Measurements from ENCODE around the gene ABLIM1.

DNA sequence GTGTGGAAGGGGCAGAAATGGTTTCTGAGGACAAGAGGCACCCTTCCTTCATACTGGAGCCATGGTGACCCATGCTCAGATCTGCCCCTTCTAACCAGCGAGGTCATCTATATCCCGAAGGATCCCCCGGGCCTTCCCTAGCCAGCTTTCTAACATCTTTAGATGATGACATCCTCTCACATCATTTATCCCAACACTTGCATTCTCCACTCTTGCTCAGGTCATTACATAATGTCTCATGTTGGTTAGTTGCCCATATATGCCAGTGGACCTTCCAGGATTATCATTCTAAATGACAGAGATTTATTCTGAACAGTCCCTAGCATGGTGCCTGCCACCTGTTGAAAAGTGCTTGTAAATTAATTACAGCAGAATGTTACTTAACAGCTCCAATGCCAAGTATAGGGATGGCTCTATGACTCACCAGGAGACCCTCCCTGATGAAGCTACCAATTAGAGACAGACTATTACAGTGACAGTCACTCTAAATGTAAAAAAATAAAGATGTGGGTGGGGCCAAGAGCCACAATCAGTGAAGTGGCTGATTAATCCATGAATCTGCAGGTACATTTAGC, 22.6 kb upstream of the ABLIM1 start:
- TF ChIP-seq POLR2AphosphoS5 (IDR thresholded peaks at IDR 0.05) (no peak), POLR2A (IDR thresholded peaks at IDR 0.05) (no peak), EP300 (IDR thresholded peaks at IDR 0.05) (no peak)
- TF ChIP-seq, protein P1, sequence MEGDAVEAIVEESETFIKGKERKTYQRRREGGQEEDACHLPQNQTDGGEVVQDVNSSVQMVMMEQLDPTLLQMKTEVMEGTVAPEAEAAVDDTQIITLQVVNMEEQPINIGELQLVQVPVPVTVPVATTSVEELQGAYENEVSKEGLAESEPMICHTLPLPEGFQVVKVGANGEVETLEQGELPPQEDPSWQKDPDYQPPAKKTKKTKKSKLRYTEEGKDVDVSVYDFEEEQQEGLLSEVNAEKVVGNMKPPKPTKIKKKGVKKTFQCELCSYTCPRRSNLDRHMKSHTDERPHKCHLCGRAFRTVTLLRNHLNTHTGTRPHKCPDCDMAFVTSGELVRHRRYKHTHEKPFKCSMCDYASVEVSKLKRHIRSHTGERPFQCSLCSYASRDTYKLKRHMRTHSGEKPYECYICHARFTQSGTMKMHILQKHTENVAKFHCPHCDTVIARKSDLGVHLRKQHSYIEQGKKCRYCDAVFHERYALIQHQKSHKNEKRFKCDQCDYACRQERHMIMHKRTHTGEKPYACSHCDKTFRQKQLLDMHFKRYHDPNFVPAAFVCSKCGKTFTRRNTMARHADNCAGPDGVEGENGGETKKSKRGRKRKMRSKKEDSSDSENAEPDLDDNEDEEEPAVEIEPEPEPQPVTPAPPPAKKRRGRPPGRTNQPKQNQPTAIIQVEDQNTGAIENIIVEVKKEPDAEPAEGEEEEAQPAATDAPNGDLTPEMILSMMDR (IDR thresholded peaks at IDR 0.05), result no peak

Measured in suprapubic skin (tissue), 4 donors.